Lower leg skin (tissue), 3 donors: ENCODE results near the gene LIG3.

Source experiments
- CTCF ChIP-seq, 3 donors: fragments of 450-650 bp; IDR thresholded peaks; one replicate each; pipeline ENCODE4 v1.5.1; 2016; ENCODE audit warnings: antibody characterized with exemption in 3 of 3, mild to moderate bottlenecking in 3 of 3, moderate library complexity in 2 of 3
- POLR2A ChIP-seq, 2 donors: fragments of 450-650 bp; IDR thresholded peaks; one replicate each; pipeline ENCODE4 v1.6.1; 2016 to 2017; ENCODE audit warnings: antibody characterized with exemption in 2 of 2, mild to moderate bottlenecking in 1 of 2, moderate library complexity in 1 of 2

- TF ChIP-seq POLR2A (IDR thresholded peaks at IDR 0.05) (no peak), CTCF (IDR thresholded peaks at IDR 0.05) (no peak)
These were observed 26.0 kb downstream of the LIG3 start for GRCh38 chr17:35006345-35006744.
